NCI-H460 (cell line): ENCODE results near the gene POM121L2. TPM values are rescaled to one million over a fixed set of nuclear protein-coding genes. Genes with fewer than 3 reads are reported as not detected.

Experiments used
- DNase-seq: peaks from one replicate; pipeline ENCODE4 v3.0.0-alpha.2; 2016; ENCODE audit warnings: low read depth; ENCODE audit errors: extremely low read depth
- polyA plus RNA-seq: library from polyadenylated mRNA; depleted of rRNA; stranded (reverse); fragments of >200 nt; gene quantifications from 2 replicates; pipeline ENCODE4 v1.2.3, GENCODE V29; 2014; cell fraction: nucleus; rRNA removed
- total RNA-seq: library from RNA; depleted of rRNA; stranded (reverse); fragments of >200 nt; shearing (Covaris generic); gene quantifications from 2 replicates; pipeline ENCODE4 v1.2.3, GENCODE V29; 2014; rRNA removed

POM121L2 gene
- total RNA-seq = not detected in 2 replicates
- polyA plus RNA-seq = not detected in 2 replicates

GRCh38 chr6:27312146-27312949, at the start of gene POM121L2:
Gene POM121L2 (minus strand): TSS chr6:27312273. CDS start chr6:27312170, 103 bp downstream.
- DNase-seq = no peak

GRCh38 chr6:27359231-27359630, 47.2 kb upstream of the POM121L2 start:
- DNase-seq = no peak

- DNase-seq = no peak
Observed at GRCh38 chr6:27358786-27359185, 46.7 kb upstream of the POM121L2 start.

- DNase-seq = no peak
Observed at GRCh38 chr6:27352850-27353249, 40.8 kb upstream of the POM121L2 start.

GRCh38 chr6:27334141-27334540, 22.1 kb upstream of the POM121L2 start:
- no peak for DNase-seq

GRCh38 chr6:27333642-27334040, 21.6 kb upstream of the POM121L2 start:
- DNase-seq = no peak

GRCh38 chr6:27332692-27333641, 20.9 kb upstream of the POM121L2 start:
- peak; percentile 32 for DNase-seq

- DNase-seq = no peak
Observed at GRCh38 chr6:27327023-27327738, 15.1 kb upstream of the POM121L2 start.

- no peak for DNase-seq
Observed at GRCh38 chr6:27321901-27322300, 9.8 kb upstream of the POM121L2 start.

- no peak for DNase-seq
Observed at GRCh38 chr6:27321370-27321769, 9.3 kb upstream of the POM121L2 start.

GRCh38 chr6:27318973-27319372, 6.9 kb upstream of the POM121L2 start:
- no peak for DNase-seq

GRCh38 chr6:27314046-27314445, 2.0 kb upstream of the POM121L2 start:
- no peak for DNase-seq

- no peak for DNase-seq
Observed at GRCh38 chr6:27312950-27313271, 838 bp upstream of the POM121L2 start.

- DNase-seq = no peak
Observed at GRCh38 chr6:27311806-27312145, 297 bp downstream of the POM121L2 start.

GRCh38 chr6:27303613-27304272, 8.3 kb downstream of the POM121L2 start:
- no peak for DNase-seq

- DNase-seq = peak; percentile 58
Observed at GRCh38 chr6:27297857-27298730, 14.0 kb downstream of the POM121L2 start.

GRCh38 chr6:27297484-27297856, 14.6 kb downstream of the POM121L2 start:
- no peak for DNase-seq

- peak; percentile 65 for DNase-seq
Observed at GRCh38 chr6:27296106-27296783, 15.8 kb downstream of the POM121L2 start.
